ENCODE results near the gene LY9.

The LY9 gene, protein sequence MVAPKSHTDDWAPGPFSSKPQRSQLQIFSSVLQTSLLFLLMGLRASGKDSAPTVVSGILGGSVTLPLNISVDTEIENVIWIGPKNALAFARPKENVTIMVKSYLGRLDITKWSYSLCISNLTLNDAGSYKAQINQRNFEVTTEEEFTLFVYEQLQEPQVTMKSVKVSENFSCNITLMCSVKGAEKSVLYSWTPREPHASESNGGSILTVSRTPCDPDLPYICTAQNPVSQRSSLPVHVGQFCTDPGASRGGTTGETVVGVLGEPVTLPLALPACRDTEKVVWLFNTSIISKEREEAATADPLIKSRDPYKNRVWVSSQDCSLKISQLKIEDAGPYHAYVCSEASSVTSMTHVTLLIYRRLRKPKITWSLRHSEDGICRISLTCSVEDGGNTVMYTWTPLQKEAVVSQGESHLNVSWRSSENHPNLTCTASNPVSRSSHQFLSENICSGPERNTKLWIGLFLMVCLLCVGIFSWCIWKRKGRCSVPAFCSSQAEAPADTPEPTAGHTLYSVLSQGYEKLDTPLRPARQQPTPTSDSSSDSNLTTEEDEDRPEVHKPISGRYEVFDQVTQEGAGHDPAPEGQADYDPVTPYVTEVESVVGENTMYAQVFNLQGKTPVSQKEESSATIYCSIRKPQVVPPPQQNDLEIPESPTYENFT

DNA sequence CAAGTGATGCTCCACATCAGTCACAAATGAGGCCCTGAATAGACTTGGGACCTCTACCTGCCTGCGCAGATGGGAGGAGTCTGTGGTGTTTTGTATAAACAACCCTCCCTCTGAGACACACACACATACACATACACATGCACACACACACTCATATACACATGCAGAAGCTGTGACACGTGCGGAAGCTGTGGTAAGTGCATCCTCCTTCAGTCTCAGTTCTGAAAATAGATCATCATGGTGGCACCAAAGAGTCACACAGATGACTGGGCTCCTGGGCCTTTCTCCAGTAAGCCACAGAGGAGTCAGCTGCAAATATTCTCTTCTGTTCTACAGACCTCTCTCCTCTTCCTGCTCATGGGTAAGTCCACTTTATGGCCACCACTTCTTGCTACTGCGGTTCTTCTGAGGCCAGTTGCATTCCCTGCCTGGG, at the start of gene LY9:
Gene LY9 (plus strand): TSS at position 224 of the 433 bp plus-strand sequence. CDS start 14 bp downstream, at position 238.
- no peak for DNase-seq

DNA sequence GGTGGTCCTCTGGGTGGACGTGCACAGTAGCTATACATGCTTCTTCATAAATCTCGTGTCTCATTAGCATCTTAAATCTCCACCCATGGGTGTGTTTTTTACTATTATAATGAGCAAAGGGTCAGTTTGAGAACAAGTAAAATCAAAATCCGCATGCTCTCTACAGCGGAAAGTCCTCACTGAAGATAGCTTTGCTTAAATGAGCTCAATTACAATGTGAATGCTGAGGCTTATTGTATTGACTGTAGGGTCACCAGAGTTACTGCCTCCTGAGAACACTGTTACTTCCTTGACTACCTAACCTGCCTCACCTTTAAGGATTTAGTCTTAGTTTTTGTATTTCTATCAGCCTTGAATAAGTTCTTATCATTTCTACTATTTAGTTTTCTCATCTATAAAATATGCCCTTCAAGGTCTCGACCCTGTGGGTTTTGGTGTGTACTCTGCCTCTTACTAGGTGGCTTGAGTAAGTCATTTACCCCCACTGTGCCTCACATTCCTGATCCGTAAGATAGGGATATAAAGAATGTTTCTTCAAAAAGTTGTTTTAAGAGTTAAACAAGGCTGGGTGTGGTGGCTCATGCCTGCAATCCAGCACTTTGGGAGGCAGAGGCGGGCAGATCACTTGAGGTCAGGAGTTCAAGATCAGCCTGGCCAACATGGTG, 49.0 kb upstream of the LY9 start:
- no peak for DNase-seq

DNA sequence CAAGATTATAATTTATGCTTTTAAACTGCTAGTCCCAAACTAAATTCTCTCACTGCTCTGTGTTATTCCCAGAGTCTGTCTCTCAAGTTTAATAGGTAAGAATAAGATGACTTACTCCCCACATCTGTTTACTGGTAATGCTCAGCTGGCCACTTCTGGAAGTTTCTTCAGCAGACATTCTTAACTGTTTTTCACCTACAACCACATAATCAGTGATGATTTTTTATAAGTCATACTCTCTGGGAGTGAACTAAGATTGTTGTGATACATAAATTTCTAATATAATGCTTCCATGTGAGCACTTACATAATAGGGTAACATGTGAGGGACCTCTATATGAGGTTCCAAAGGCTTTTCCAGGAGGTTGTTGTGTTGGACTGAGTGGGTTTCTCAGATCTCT, 48.3 kb upstream of the LY9 start:
- DNase-seq: no peak

GRCh38 chr1:160748181-160748877, 47.6 kb upstream of the LY9 start:
- no peak for DNase-seq

- DNase-seq: no peak
These were observed 47.1 kb upstream of the LY9 start for GRCh38 chr1:160748878-160749269.

DNA sequence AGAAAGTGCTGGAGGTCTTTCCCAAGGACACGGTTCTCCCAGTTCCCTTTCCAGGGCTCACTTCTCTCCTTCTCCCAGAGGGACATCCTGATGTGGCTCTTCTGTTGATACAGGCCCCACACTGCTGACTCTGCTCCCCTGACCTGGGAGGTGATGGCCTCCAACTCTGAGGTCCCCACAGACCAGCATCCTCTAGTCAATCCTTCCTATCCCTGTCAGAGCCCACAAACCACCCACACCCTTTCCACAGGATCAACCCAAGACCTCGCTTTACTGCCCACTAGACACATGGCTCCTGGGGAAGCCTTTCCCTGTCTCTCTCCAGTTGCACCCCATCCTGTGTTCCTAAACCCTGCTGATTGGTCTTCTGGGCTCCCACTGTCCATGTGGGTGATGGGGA, 45.4 kb upstream of the LY9 start:
- no peak for DNase-seq

DNA sequence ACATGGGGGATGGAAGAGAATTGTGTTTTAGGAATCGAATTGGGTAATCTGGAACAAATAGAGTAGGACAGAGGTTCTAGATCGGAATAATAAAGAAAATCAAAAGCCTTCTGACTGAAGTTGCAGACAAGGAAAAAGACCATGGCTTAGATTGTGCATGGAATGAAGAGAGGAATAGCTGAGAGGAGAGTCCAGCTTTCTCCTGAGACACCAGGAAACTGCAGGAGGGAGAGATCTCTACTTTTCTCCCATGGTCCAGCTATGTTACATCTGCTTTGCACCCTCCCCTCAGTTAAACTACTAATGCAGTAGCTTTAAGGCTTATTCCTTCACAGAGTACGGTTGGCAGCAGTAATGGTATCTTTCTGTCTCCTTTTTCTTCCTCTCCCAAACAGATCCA, 43.6 kb upstream of the LY9 start:
- no peak for DNase-seq

- DNase-seq: no peak
These were observed 43.0 kb upstream of the LY9 start for GRCh38 chr1:160752924-160753323.

DNA sequence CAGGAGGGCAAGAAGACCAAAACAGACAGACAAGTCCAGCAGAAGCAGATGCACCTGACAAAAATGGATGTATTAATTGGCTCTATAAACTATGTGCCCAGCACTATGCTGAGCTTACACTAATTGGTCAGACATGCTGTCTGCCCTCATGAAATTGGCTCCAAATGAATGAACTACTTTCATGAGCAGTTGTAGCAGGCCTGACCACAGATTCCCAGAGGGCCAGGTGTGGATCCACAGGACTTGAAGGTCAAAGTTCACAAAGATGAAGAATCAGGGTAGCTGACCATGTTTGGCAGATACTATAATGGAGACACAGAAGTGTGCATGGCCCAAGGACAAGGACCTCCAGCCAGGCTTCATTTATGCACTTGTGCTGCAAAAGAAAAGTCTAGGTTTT, 42.4 kb upstream of the LY9 start:
- DNase-seq: no peak

GRCh38 chr1:160755461-160755860, 40.5 kb upstream of the LY9 start:
- no peak for DNase-seq

- no peak for DNase-seq
These were observed 39.8 kb upstream of the LY9 start for GRCh38 chr1:160755911-160756848.

- no peak for DNase-seq
These were observed 39.1 kb upstream of the LY9 start for GRCh38 chr1:160756849-160757201.

- no peak for DNase-seq
These were observed 37.5 kb upstream of the LY9 start for GRCh38 chr1:160758521-160758920.

DNA sequence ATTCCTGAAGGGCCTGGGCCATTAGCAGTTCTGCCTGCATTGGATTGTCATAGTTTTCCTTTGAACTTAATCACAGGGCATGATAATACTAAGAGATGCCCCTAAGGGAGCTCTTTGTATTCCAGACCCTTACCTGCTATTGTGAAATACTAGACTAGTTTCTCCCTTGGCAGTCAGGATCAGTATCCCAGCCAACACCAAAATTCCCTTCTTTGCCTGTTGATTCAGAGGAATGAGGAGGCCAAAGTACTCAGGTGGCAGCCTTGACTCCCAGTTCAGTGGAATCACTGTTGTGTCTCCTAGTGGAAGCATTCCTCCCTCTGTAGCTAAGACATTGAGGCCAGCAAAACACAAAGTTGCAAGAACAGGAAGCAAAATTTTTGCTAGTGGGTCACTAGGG, 36.2 kb upstream of the LY9 start:
- no peak for DNase-seq

GRCh38 chr1:160761046-160761445, 34.9 kb upstream of the LY9 start:
- DNase-seq: no peak

DNA sequence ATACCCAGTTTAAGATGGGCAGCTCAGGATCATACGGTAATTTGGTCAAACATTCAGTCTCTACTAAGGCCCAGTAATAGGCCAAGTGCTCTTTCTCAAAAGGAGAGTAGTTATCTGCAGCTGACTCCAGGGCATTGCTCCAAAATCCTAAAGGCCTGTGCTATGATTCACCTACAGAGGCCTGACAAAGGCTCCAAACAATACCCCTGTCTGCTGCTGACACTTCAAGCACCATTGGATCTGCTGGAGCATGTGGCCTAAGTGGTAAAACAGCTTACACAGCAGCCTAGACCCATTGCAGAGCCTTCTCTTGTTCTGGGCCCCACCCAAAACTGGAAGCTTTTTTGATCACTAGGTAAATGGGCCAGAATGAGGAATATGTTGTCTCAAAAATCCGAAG, 34.1 kb upstream of the LY9 start:
- no peak for DNase-seq

DNA sequence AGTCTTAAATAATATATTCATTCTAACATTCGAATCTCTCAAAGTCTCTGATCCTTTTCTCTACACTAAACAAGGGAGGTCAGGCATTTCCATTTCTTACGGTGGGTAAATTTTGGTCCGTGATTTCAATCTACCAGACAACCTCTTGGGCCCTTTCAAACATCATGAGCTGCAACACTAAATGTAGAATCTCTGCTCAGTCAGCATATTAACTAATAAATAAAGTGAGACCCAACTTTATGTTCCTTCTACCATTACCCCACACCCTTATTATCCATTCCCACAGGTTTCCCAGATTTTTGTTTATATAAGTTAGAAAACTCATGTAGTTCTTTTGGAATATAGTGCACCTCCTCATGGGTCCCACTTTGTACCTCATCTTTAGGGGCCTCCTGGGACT, 32.0 kb upstream of the LY9 start:
- no peak for DNase-seq

GRCh38 chr1:160767395-160768294, 28.3 kb upstream of the LY9 start:
- no peak for DNase-seq

DNA sequence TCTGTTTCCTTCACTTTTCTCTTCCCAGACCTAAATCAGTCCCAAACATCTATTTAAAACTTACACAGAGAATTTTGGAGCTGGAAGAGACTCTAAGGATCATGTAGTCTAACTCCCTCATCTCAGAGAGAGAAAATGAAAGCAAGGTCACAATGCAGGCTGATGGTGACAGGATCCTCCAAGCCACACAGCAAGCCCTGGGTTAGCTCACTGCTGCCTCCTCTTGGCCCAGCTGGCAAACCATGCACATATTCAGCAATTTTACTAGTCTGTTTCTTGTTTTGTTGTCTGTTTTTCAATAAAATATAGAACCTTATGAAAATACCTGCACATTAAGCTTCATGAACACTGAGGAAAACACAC, 27.7 kb upstream of the LY9 start:
- DNase-seq: no peak

DNA sequence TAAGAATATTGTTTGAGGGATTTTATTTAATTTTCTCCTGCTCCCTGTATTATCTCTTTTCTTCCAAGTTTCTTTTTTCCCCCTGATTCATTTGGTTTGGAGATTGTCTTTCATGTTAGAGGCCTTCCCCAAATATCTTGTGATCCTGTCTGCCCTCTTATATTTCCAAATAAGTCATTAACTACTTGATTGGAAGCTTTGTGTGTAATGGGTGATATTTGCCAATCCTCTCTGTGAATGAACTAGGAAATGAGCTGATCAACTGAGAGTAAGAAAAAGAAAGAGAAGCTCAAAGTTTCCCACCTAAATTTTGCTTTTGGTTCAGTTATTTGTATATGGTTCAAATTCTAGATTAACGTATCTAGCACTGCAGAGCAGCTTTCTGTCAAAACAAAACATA, 23.6 kb upstream of the LY9 start:
- DNase-seq: no peak

GRCh38 chr1:160773093-160773492, 22.9 kb upstream of the LY9 start:
- no peak for DNase-seq
